IPS-18a (cell line): ENCODE data around the gene SUSD3.

ENCODE experiments used
- H3K27ac ChIP-seq: one replicate; pipeline ENCODE4 v1.5.1; 2013; ENCODE audit warnings: low read length
- H3K27me3 ChIP-seq: one replicate; pipeline ENCODE4 v1.6.1; 2013; ENCODE audit warnings: mild to moderate bottlenecking, low read length; ENCODE audit not compliant: control insufficient read depth, insufficient read depth
- H3K36me3 ChIP-seq: one replicate; pipeline ENCODE4 v1.6.1; 2013; ENCODE audit warnings: low read depth, low read length; ENCODE audit not compliant: control insufficient read depth
- H3K4me1 ChIP-seq: one replicate; pipeline ENCODE4 v1.6.1; 2013; ENCODE audit warnings: low read depth, low read length; ENCODE audit not compliant: control insufficient read depth
- H3K4me3 ChIP-seq: one replicate; pipeline ENCODE4 v1.5.1; 2013; ENCODE audit warnings: low read length
- H3K9ac ChIP-seq: one replicate; pipeline ENCODE4 v1.6.1; 2013; ENCODE audit warnings: mild to moderate bottlenecking, low read length, moderate library complexity
- H3K9me3 ChIP-seq: one replicate; pipeline ENCODE4 v1.6.1; 2013; ENCODE audit warnings: low read depth, low read length; ENCODE audit not compliant: control insufficient read depth

SUSD3 gene

DNA sequence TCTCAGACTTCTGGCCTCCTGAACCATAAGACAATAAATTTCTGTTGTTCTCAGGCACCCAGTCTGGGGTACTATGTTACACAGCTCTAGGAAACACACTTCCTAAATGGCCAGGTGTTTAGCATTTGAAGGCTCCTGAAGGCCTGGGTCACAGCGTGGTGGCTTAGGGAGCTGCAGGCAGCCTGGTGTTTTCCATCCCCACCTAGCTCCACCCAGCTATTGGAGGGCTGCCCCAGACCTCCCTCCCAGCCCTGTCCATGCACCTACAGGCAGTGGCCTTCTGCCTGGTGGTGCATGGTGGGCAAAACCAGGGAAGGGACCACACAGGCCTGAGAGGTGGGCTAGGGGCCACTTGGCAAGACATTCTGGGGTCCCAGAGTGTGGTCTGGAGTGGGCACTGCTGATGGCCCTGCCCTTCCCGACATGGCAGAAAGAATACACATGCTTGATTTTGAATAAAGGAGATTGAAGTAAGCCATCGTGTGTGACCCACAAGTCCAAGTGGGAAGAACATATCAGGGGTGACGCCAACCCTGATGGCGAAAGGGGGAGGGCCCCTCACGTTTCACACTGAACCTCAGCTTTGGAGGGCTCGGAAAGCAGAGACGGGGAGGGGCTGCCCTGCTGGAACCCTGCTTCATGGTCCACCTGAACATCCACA, 1.3 kb upstream of the SUSD3 start:
- Histone ChIP-seq H3K9me3 (no peaks in the 10 kb centered on the region), H3K4me3 (no peak overlapping the region), H3K27me3 (peaks cover 10% of the 10 kb centered on the region), H3K4me1 (peaks cover 30% of the 10 kb centered on the region), H3K27ac (no peak overlapping the region), H3K36me3 (no peaks in the 10 kb centered on the region), H3K9ac (no peak overlapping the region)

GRCh38 chr9:93057703-93058354, 672 bp upstream of the SUSD3 start:
- Histone ChIP-seq H3K4me1 (peaks cover 29% of the 10 kb centered on the region), H3K9ac (no peak overlapping the region)

GRCh38 chr9:93059011-93059714, 662 bp downstream of the SUSD3 start:
- H3K27ac ChIP-seq = no peak overlapping the region
- H3K9ac ChIP-seq = no peak overlapping the region
- no peaks in the 10 kb centered on the region for H3K9me3 ChIP-seq
- no peaks in the 10 kb centered on the region for H3K36me3 ChIP-seq
- peaks cover 18% of the 10 kb centered on the region for H3K4me1 ChIP-seq
- peak overlapping the region; percentile 44 for H3K4me3 ChIP-seq
- peaks cover 10% of the 10 kb centered on the region for H3K27me3 ChIP-seq

More at GRCh38 chr9:93057703-93058354, 672 bp upstream of the SUSD3 start:
- Histone ChIP-seq H3K9me3 (no peaks in the 10 kb centered on the region), H3K4me3 (peak overlapping the region; percentile 44), H3K36me3 (no peaks in the 10 kb centered on the region), H3K27me3 (peaks cover 10% of the 10 kb centered on the region), H3K27ac (no peak overlapping the region)

DNA sequence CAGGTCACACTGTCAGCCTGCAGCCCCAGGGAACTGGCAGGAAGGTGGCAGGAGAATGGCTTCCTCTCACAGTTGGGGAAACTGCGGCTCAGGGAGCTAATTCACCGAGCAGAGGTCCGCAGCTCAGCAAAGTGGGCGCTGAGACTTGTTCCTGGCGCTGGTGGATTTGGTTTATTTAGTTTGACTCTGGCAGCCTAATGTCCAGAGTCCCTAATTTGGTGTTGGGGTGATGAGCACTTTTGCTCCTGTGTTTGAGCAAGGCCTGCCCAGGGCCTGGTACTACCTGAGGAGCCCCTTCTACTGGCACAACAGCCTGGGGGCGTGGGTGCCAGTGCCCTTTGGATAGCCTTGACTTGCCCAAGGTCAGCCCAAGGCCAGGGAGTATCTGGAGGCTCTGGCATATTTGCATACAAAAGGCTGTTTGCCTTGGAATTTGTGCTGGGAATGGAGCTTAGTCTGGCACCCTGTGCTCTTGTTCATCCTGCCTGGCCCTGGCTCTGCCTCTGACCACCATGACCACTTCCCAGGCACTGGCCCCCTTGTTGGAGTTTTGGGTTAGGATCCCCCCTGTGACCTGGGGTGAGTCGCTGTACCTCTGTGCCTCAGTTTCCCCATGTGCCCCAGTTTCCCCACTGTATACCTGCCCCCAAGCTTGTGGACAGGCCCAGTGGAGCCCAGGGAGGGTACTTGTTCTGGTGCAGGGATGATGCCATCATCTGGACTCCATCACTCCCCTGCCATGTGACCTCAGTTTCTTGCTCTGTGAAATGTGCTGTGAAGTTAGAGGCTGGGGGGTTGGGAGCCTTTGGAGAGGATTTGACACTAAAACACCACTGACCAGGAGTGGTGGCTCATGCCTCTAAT, 1.4 kb downstream of the SUSD3 start:
- Histone ChIP-seq H3K27ac (no peak overlapping the region), H3K27me3 (peaks cover 10% of the 10 kb centered on the region), H3K9me3 (no peaks in the 10 kb centered on the region), H3K9ac (no peak overlapping the region), H3K4me3 (no peak overlapping the region), H3K4me1 (peaks cover 18% of the 10 kb centered on the region), H3K36me3 (no peaks in the 10 kb centered on the region)

- Histone ChIP-seq H3K27me3 (peaks cover 10% of the 10 kb centered on the region), H3K36me3 (no peaks in the 10 kb centered on the region)
Measured at GRCh38 chr9:93060746-93061259, 2.3 kb downstream of the SUSD3 start.

DNA sequence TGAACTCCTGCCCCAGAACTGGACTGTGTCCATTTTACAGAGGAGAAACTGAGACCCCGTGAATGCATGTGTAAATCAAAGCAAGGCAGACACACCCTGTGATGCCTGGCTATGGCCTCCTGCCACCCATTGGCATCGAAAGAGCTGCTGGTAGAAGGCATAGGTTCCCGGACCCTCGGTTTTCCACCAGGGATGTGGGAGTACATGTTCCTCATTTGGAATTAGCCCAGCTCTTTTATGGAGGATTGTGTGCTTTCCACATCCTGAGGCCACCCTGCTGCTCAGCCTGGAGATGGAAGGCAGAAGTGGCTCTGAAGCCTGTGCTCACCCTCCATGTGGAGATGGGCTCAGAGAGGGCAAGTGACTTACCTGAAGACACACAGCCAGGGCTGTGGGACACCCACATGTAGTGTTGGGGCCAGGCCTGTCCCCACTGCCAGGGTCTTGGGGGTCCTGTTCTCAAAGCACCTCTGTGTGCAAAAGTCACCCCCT, 2.8 kb downstream of the SUSD3 start:
- H3K4me1 ChIP-seq = peaks cover 18% of the 10 kb centered on the region
- H3K27ac ChIP-seq = no peak overlapping the region
- peaks cover 10% of the 10 kb centered on the region for H3K27me3 ChIP-seq

More at GRCh38 chr9:93060746-93061259, 2.3 kb downstream of the SUSD3 start:
- no peak overlapping the region for H3K9ac ChIP-seq
- no peak overlapping the region for H3K27ac ChIP-seq
- H3K4me3 ChIP-seq = no peak overlapping the region
- H3K4me1 ChIP-seq = peaks cover 18% of the 10 kb centered on the region
- H3K9me3 ChIP-seq = no peaks in the 10 kb centered on the region

DNA sequence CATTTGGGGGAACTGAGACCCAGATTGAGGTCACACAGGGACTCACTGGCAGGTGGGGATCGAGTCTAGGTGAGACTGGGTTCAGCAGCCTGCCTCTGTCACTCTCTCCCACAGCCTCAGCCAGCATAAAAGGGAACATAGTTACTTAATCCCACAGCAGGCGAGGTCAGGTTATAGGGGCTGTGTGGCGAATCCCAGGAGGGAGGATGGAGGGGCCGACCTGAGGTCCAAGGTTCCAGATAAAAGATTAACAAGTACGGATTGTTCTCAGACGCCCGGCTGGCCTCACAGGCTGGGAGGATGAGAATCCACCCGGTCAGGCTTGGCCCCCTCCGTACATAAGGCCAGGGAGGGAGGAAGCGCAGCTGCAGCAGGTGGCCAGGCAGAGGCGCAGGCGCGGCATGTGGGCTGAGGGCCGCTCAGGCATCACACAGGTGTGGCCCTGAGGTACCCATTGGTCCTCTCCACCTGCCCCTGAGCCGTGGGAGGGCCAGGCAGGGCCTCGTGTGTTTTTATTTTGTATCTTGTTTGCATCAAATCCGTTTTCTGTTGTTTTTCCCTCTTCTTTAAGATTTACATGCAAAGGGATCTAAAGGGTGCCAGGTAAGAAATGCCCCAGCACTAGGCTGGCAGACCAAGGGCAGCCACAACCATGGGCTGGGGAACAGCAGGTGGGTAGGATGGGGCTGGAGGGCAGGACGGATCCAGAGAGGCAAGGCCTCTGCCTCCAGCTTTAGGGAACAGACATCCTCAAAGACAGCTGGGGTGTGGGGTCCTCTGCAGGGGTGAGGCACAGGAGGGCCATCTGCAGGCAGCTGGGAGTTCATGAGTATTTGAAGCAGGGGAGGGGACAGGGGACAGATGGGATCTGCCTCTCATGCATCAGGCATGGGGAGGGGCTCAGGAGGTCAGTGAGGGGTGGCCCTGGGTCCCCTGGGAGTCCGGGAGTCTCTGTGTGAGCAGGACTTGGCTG, 3.6 kb downstream of the SUSD3 start:
- Histone ChIP-seq H3K9ac (no peak overlapping the region), H3K4me1 (peaks cover 14% of the 10 kb centered on the region), H3K36me3 (no peaks in the 10 kb centered on the region), H3K9me3 (no peaks in the 10 kb centered on the region), H3K4me3 (no peak overlapping the region), H3K27me3 (peaks cover 10% of the 10 kb centered on the region), H3K27ac (no peak overlapping the region)

More for the DNA sequence above, 2.8 kb downstream of the SUSD3 start:
- Histone ChIP-seq H3K9ac (no peak overlapping the region), H3K36me3 (no peaks in the 10 kb centered on the region), H3K4me3 (no peak overlapping the region), H3K9me3 (no peaks in the 10 kb centered on the region)

DNA sequence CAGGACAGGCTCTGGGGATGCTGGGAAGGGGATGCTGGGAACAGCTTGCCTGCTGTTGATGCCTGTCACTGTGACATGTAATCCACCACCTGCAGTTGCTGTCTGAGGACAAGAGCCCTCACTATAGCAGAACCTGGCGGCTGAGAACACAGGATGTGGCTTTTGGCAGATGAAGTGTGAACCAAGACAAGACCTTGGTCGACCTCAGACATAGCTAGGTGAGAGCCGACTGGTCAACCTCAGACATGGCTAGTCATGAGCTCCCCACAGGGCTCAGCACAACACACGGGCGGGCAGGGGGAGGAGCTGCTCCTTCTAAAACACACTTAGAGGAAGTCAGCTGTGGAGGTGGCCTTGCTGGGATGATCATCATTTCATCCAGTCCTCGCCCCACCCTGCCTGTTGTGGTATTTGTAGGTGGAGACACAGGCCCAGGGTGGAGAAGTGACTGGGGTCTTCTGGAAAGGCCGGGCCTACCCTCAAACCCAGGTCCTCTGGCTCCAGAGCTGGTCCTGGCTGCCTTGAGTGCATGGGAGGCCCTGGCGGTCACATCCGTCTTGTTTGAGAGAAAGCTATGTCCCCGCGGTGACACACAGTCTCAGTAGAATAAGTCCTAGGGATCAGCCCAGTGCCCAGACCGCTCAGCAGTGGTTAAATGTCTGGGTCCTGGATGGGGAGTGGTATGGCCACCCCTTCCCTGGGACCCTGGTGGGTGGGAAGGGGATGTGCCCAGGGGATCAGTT, 6.1 kb downstream of the SUSD3 start:
- Histone ChIP-seq H3K9ac (no peak overlapping the region), H3K9me3 (no peaks in the 10 kb centered on the region), H3K4me3 (no peak overlapping the region), H3K36me3 (no peaks in the 10 kb centered on the region), H3K27ac (no peak overlapping the region), H3K4me1 (peaks cover 7% of the 10 kb centered on the region), H3K27me3 (peaks cover 4% of the 10 kb centered on the region)

GRCh38 chr9:93065135-93065720, 6.7 kb downstream of the SUSD3 start:
- Histone ChIP-seq H3K4me3 (no peak overlapping the region), H3K9me3 (no peaks in the 10 kb centered on the region), H3K27ac (no peak overlapping the region), H3K4me1 (peaks cover 2% of the 10 kb centered on the region), H3K27me3 (no peaks in the 10 kb centered on the region), H3K9ac (no peak overlapping the region), H3K36me3 (no peaks in the 10 kb centered on the region)
